DMS79 (cell line): ENCODE results near the gene TSNAX.
"Not testable (repeated sequence)": the region's sequence is repeated elsewhere in the genome, so short reads cannot be mapped to it uniquely, and the experiment has no call there.

ENCODE experiments used
- DNase-seq: peaks from one replicate; lab custom pipeline; 2025; lab: John Stamatoyannopoulos, UW

Gene TSNAX

DNA sequence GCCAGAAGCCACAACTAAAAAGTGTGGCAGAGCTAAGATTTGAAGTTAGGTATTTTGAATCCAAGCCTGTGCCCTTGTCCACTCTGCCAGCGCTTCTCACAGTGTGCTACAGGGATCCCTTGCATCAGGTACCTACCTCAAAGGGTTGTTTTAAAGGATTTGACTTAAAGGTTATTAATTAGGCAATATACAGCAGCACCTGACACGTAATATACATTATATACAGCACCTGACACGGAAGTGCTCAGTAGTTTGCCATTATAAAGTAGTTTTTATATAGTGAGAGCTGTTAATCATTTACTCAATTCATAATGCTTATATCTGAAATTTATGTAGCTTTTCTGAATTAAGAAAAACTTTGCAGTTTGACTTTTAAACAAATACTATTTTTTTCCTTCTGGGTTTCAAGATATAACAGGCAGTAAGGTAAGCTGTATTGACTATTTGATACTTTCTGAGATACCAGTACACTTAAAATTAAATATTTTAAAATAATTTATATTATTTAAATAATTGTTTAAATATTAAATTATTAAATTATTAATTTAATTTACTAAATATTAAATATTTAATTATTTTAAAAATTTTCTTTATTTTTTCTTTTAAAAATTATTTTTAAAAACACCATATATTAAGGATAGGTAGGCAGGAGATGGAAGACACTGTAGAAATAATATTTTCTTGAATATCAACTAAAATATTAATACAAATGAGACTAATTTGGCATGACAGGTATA, 33.3 kb downstream of the TSNAX start:
- DNase-seq: no peak

DNA sequence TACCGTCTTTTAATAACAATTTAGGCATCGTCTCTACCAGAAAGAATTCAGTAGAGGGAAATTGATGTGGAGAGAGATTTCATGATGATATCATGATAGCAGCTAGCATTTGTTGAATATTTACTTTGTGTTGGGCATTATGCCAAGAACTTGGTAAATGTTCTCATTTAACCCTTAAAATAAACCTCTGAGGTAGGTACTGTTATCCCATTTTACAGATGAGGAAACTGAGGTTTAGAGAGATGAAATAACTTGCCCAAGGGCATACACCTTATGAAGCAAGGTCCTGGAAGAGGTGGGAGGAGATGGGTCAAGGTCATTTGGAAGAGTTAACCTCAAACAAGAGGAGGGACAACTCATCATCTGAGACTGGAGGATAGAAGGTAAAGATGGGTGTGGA, 34.8 kb downstream of the TSNAX start:
- no peak for DNase-seq

DNA sequence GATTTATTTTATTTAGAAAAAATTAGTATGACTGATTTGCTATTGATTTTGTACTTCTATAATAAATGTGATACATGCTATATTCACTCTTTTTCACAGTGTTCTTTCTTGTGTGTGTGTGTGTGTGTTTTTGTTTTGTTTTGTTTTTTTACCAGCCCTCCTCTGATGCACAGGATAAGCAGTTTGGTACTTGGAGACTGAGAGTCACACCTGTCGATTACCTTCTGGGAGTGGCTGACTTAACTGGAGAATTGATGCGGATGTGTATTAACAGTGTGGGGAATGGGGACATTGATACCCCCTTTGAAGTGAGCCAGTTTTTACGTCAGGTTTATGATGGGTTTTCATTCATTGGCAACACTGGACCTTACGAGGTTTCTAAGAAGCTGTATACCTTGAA, 35.9 kb downstream of the TSNAX start:
- DNase-seq: no peak

DNA sequence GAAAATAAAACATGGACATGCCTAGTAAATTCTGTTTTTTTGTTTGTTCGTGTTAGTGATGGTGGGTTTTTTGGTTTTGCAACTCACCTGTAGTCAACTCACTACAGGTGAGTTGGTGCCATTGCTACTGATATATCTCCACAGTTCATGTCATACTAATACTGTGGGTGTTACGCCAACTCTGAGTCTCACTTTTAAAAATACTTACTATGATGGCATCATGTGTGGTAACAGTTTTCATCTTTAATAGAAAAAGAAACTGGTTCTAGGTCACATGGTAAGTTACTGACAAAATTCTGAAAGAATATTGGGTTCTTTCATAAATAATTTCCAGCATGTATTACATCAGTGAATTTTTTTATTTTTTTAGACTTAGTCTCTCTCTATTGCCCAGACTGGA, 38.0 kb downstream of the TSNAX start:
- no peak for DNase-seq

DNA sequence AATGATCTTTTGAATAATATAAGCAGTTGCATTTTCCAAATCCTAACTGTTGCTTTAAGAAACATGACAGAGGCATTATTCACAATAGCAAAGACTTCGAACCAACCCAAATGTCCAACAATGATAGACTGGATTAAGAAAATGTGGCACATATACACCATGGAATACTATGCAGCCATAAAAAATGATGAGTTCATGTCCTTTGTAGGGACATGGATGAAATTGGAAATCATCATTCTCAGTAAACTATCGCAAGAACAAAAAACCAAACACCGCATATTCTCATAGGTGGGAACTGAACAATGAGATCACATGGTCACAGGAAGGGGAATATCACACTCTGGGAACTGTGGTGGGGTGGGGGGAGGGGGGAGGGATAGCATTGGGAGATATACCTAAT, 41.8 kb downstream of the TSNAX start:
- not testable (repeated sequence) for DNase-seq

DNA sequence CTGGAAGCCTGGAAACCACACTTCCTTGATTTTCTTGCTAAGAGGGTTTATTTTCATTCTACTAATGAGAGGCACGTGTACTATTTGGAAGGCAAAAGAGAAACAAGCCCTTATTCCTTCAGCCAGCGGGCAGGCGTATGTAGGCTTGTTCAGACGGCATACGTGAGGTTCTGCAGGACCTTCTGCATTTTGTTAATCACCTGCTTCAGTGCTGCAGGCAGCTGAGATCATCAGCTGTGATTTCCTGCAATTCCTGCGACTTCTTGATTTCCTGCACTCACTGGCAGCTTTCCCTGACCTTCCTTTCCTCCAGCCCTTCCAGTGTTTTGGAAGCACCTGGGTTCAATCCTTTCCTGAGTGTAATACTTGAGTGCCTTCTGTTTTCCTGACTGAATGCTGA, 43.4 kb downstream of the TSNAX start:
- DNase-seq: no peak

DNA sequence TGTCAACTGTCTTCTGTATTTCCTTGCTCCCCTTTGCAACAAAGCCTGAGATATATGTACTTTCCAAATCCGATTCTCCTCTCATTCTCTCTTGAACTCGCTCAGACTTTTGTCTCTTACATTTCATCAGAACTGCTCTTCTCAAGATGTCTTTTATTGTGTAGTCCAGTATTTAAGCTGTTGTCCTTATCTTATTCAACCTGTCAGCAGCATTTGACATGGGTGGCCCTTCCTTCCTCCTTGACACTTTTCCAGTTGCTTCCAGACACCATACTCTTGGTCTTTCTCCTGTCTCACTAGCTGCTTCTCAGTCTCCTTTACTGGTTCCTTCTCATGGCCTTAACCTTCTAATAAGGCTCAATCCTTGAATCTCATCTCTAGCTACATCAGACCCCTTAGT, 47.0 kb downstream of the TSNAX start:
- DNase-seq: no peak

DNA sequence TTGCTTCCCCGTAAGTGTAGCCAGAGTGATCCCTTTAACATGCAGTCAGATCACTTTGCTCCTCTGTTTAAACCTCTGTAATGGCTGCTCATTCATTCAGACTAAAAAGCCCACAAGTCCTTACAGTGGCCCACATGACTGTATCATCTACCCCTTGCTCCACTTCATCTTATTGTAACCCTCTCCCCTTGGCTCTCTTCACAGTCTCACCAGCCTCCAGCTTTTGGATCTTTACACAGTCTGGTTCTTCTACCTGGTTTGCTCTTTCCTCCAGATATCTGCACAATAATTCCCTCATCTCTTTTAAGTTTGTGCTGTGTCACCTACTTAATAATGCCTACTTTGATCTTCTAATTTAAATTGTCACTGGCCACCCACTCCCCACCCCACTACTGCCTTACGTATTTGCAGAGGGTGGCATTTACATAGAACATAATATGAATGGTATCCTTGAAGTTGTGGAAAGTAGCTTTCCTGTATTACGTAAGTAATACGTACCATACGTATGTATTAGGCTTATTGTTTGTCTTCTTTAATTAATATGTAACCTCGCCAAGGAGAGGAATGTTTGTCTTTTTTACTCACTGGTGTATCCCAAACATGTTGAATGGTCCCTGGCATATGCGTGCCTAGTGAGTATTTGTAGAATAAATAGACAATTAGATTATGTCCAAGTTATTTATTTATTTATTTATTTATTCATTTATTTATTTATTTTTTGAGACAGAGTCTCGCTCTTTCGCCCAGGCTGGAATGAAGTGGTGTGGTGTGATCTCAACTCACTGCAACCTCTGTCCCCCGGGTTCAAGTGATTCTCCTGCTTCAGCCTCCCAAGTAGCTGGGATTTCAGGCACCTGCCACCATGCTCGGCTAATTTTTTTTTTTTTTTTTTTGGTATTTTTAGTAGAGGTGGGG, 48.6 kb downstream of the TSNAX start:
- DNase-seq: no peak

DNA sequence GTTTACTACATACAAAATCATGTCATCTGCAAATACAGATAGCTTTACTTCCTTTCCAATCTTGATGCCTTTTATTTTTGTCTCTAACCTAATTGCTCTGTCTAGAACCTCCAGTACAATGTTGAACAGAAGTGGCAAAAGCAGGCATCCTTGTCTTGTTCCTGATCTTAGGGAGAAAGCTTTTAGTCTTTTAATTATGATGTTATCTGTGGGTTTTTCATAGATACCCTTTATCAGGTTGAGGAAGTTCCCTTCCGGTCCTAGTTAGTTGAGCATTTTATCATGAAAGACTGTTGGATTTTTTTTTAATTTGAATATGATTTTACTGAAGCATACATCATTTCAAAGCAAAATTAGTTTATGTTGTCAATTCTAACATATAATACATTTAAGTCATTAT, 52.4 kb downstream of the TSNAX start:
- DNase-seq: no peak

DNA sequence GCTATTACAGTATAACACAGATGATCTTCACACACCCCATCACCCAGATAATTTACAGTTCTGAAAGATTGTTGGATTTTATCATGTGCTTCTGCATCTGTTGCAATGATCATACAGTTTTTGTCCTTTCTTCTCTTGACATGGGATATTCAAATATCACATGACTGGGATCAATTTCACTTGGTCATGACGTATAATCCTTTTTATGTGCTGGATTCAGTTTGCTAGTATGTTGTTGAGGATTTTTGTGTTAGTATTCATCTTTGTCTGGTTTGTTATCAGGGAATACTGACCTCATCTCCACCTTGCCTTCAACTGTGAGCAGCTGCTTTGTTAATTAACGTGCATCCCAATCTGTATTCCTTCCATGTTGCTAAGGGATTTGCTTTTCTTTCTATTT, 53.4 kb downstream of the TSNAX start:
- no peak for DNase-seq

DNA sequence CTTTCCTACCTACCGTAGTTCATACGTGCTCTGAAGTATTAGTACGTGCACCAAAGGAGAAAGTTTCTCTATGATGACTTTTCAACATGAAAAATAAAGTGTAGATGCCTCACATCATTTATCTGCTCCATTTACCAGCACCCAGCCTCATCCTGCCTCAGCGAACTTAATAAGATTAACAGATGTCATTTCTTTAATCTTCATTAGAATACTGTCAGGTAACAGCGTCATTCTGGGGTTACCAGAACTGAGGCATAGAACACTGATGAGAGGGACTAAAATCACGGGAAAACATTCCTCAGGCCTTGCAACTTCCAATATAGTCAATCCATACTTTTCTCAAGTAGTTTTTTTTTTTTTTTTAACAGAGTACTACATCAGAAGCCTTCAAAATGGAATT, 54.9 kb downstream of the TSNAX start:
- no peak for DNase-seq

DNA sequence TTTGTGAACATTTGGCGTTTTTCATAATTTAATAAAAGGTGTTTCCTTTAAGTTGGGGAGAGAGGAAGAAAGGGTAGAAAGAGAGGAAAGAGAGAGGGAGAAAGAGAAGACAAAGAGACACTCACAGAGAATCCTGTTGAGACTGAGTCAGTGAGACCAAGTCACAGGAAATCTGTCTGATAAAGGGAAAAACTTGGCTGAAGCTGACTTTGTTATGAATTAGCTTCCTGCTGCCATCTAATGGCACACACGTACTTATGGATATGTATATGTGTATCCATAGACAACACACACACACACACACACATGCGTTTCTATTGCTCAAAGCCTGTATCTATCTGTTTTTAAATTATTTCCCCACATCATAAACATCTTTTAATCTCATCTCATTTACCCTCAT, 55.6 kb downstream of the TSNAX start:
- DNase-seq: no peak

DNA sequence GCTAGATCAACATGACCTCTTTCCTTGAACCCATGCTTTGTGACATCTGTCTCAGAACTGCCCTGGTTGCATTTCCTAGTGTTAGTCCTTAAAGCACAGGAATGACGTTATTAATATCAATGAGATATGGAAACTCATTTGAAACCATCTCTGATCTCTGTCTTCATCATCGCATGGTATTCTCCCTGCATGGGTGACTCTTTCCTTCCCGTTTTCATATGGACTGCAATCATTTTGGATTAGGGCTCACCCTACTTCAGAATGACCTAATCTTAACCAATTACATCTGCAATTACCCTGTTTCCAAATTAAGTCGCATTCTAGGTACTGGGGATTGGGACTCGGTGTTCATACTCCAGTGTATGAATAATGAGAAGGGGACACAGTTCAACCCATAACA, 56.5 kb downstream of the TSNAX start:
- DNase-seq: no peak

DNA sequence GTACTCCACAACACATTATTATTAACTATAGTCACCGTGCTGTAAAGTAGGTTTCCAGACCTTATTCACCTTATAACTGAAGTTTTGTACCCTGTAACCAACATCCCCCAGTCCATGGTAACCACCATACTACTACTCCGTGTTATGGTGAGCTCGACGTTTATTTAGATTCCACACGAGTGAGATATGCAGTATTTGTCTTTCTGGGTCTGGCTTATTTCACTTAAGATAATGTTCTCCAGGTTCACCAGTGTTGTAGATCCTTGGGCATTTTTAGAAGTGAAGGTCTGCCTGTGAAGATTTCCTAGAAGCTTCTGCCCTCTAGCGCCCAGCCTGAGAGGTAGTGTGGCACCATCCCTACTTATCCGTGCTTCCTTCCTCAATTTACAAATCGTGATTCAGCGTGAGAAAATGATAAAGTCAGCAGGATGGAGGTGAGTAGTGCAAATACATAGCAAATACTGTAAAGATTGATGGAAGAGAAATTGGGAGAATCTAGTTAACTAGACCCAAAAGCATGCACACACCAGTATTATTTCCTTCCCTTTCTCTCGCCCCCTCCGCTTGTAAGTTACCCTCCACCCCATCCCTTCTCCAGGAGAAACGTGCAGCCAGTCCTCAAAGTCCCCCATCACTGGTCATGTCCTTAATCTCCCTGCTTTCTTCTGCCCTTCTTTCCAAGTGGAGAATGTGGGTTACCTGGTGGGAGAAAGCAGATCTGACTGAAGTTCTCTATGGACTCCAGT, 62.2 kb downstream of the TSNAX start:
- DNase-seq: no peak

DNA sequence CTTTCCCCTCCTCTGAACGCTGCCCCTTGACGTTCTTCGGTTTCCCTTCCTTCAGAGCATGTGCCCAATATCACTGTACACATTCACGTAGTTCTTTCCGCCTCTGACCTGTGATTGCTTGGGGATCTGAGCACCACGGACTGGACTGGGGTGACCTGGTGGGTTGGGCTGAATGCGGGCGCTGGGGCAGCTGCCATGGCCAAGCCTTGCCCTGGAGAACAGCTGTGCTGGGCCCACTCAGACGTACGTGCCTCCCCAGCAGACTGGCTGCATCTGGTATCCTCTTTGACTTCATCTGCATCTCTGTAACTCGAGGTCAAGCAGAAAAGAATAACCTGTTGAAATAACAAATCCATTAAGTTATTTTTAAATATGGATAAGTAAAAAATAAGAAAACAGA, 63.0 kb downstream of the TSNAX start:
- DNase-seq: no peak

DNA sequence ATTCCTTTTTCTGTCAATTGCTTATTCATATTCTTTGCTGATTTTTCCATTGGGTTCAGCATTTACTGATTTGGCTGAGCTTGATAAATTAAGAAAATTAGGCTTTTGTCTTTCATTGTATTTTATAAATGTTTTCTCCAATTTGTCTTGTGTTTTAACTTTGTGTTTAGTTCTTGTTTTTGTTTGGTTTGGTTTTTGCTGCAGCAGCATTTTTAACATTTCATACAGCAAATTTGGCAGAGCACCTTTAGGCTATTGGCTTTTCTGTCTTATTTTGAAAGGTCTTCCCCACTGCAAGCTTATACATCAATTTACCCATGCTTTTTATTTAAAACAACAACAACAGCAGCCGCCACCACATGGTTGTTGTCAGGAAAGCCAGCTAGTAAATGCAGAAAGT, 64.3 kb downstream of the TSNAX start:
- DNase-seq: no peak

DNA sequence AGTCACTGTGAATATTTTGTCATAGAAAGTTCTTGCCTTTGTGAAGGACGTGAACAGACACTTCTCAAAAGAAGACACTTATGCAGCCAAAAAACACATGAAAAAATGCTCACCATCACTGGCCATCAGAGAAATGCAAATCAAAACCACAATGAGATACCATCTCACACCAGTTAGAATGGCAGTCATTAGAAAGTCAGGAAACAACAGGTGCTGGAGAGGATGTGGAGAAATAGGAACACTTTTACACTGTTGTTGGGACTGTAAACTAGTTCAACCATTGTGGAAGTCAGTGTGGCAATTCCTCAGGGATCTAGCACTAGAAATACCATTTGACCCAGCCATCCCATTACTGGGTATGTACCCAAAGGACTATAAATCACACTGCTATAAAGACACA, 64.8 kb downstream of the TSNAX start:
- DNase-seq: not testable (repeated sequence)

DNA sequence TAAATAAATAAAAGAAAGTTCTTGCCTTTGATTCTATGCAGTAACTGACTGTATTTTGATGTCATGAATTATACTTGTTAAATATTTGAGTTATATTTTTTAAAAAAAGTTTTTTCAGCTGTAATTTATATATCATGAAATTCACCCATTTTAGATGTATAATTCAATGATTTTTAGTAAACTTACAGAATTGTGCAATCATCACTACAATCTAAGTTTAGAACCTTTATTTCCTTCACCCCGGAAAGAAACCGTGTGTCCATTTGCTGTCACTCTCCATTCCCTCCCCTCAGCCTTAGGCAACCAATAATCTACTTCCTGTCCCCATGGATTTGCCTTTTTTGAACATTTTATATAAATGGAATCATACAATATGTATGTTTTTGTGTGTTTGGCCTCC, 65.7 kb downstream of the TSNAX start:
- no peak for DNase-seq

DNA sequence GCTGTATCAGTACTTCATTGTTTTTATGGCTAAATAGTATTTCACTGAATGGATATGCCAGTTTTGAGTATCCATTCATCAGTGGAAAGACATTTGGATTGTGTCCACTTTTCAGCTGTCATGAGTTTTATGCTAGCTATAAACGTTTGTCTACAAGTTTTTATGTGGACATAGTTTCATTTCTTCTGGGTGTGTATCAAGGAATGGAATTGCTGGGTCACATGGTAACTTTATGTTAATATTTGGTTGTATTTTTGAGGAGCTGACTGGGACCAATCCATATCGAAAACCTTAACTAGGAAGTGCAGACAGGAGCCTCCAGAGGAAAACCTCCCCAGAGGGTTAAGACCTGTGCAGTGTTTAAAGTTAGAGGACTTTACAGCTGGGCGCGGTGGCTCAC, 66.3 kb downstream of the TSNAX start:
- DNase-seq: no peak

DNA sequence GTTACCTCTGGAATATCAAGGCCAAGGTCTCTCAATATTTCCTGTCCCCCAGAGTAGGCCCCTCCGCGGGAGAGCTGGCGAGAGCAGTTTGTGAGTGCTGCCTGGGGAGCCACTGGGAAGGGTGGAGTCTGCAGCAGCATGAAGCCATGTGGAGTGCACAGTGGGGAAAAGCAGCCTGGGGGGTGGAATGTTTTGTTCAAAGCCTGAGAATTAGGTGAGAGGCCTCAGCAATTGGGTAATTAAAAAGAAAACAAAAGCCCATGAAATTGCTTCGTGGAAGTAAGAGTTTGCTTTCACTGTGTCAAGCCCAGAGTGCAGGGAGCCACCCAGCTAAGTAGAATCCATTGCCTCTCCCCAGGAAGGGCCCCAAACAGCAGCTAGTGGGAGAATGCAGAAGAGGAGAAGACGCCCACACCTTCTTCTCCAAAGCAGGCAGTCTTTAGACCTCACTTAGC, 67.9 kb downstream of the TSNAX start:
- DNase-seq: no peak

DNA sequence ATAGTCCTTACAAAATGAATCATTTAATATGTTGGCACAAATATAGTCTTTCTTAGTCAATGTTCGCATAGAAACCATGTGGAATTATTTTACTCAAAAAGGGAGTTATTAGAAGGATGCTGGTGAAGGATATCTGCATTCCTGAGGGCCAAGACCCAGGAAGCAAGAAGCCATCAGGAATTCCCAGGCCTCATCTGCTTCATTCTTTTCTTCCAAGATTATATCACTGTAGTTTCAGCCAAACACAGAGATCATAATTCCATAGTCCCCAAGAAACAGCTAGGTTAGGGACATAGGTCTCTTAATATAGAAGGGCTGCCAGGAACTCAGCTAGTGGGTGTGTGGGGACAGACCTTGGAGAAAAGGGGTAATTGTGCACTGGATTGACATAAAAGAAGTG, 69.5 kb downstream of the TSNAX start:
- DNase-seq: no peak

DNA sequence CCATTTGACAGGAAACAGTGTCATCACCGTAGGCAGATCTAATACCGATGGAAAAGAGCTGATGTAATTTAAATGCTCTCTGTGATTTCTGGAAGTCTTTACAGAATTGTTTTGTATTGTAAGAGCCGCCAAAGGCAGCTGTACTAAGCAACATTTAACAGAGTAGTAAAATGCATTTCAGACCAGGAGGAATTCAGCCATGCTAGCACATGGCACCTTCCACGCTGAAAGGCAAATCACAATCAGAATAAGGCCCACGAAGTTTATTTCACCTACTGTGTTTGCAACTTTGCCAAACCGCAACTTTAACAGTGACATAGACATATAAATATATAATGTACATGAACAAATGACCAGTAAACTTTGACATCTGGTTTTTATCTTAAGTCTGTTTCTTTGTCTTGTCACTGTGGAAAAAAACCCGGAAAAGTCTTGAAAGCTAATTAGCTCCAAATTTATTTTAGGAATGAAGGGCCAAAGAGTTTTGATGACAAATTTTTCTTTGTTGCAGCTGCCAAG, 72.0 kb downstream of the TSNAX start:
- DNase-seq: no peak
